T47D (cell line): Measurements from ENCODE around the gene SPPL2A.

Source experiments
- DNase-seq, 2 experiments: peaks; one replicate each; pipeline versions ENCODE4 v3.0.0 to v3.0.0-alpha.2; 2011 to 2012; ENCODE audit warnings: low read depth in 1 of 2, low spot score in 1 of 2
- JUND ChIP-seq: IDR thresholded peaks from 2 replicates; pipeline ENCODE4 v1.6.1; 2012; ENCODE audit warnings: low read depth
- in situ Hi-C: cut with HindIII; loops from 2 replicates; pipeline ENCODE4 v1.10.0; 2016; ENCODE audit warnings: low sequenced_read_pairs, low pct_unique_long_range_greater_than_20kb

Gene SPPL2A

GRCh38 chr15:50751394-50751793, 14.1 kb downstream of the SPPL2A start:
- DNase-seq: no peak
- in situ Hi-C loops: no loop called here
- no peak for TF ChIP-seq JUND

GRCh38 chr15:50750227-50750705, 15.2 kb downstream of the SPPL2A start:
- TF ChIP-seq JUND: no peak
- in situ Hi-C loops: no loop called here
- no peak for DNase-seq

DNA sequence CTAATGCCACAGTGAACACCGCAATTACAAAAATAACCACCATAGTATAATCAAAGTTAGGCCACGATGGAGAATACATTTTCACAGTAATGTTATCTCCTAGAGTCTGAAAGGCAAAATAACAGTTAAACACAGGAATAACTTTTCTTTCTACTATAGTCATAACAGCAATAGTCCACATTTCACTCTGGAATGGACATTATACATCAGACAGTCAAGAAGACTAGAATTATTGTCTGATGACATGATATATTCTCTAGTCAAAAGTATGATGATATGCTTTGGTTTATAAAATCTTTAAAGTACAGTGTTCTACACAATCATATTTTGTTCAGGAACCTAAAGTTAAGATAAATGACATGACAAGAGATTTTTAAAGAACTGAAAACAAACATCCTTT, 18.0 kb downstream of the SPPL2A start:
- in situ Hi-C loops: no loop called here
- no peak for TF ChIP-seq JUND
- DNase-seq: no peak

GRCh38 chr15:50744601-50745000, 20.9 kb downstream of the SPPL2A start:
- in situ Hi-C loops: no loop called here
- TF ChIP-seq JUND: no peak
- DNase-seq: no peak

DNA sequence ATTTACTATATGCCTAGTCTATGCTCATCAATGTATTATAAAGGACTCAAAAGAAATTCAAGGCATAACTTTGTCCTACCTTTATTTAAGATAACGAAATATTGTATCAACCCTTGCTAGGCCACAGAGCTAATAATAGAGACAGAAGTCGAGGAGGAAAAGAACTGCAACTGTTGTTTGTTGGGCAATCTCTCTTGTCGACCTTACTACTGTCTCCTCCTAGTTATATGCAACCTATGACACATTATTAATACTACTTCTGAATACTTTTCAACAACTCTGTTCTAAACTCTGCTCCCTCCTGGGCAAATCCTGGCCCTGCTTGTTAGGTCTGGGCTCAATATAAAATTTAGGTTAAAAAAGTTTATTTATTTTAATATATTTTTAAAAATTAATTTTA, 24.6 kb downstream of the SPPL2A start:
- no peak for DNase-seq
- no peak for TF ChIP-seq JUND
- in situ Hi-C loops: no loop called here

GRCh38 chr15:50736823-50737222, 28.7 kb downstream of the SPPL2A start:
- in situ Hi-C loops: no loop called here

GRCh38 chr15:50735156-50735555, 30.4 kb downstream of the SPPL2A start:
- no peak for TF ChIP-seq JUND
- DNase-seq: no peak
- in situ Hi-C loops: no loop called here

More at GRCh38 chr15:50736823-50737222, 28.7 kb downstream of the SPPL2A start:
- no peak for DNase-seq
- TF ChIP-seq JUND: no peak

DNA sequence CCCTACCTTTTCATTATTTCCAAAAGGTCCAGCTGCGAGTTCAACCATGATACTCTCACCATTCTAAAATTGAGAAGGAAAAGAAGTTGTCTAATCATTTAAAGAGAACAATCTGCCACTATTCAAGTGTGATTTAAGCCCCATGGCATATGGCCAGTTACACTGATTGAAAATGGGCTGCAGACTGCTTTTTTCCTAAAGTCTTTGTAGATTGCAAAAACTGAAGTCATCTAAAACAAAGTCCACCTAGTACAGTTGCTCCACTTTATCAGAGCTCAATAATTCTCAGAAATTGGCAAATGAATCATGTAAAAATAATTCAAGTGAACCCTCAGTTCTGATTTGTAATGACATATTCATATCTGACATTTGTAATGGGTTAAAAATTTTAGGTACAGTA, 39.2 kb downstream of the SPPL2A start:
- no peak for TF ChIP-seq JUND
- in situ Hi-C loops: no loop called here
- no peak for DNase-seq

DNA sequence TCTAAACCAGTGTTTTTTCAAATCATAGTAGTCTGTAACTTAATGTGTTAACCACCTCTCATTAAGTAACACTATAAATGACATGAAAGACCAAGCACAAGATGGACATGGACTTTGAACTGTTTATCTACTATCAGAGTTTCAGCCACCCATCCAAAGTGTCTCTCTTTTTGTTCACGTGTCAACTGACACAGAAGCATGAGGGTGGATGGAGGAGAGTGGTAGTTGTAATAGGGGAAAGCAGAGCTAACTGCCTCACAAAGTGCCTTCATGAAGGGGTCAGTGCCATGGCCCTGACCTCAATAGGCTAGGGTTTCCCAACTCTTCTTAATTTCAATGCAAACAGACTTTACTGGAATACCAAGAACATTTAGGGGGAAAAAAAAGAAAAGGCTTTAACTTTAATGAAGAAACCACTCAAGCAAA, 46.8 kb downstream of the SPPL2A start:
- no peak for DNase-seq
- TF ChIP-seq JUND: no peak
- in situ Hi-C loops: no loop called here

DNA sequence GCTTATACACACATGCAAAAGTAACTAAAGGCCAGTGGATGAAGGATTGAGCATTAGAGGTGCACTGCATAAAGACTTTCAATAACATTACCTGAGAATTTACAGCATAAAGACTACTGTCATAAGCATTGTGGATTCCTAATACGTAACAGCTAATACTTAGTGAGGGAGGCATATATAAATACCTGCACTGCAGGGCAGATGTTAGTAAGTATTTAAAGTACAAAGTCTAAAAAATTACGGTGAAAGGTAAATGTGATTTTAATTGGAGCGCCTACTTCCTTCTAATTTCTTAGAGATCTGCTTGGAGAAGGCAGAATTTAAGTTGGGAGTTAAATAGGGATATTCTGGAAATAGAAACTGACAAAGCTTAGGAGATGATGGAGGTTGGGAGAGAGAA, 53.5 kb downstream of the SPPL2A start:
- DNase-seq: no peak
- no peak for TF ChIP-seq JUND
- in situ Hi-C loops: no loop called here

GRCh38 chr15:50710585-50710984, 54.9 kb downstream of the SPPL2A start:
- TF ChIP-seq JUND: no peak
- in situ Hi-C loops: no loop called here
- no peak for DNase-seq

- no peak for TF ChIP-seq JUND
- in situ Hi-C loops: no loop called here
- no peak for DNase-seq
Measured at GRCh38 chr15:50707878-50708427, 57.6 kb downstream of the SPPL2A start.

DNA sequence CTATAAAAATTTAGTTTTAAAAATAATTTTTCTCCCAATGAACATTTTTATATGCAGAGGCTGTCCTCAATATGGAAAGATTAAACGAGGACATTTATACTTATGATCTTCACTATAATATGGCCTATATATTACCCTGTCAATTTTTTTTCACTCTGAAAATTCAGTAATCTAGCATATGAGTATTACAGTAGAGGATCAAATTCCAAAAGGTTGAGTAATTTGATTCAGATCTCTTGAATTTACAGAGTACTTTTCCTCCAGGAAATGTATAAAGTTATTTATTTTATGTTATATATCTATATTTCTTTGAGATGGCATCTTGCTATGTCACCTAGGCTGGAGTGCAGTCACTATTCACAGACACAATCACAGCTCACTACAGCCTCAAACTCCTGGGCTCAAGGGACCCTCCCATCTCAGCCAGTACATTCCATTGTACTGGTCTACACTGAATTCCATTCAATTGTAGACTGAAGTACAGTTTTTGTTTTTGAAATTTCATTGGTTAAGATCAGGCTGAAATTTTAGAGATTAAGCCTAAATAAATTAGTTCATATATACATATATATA, 62.7 kb downstream of the SPPL2A start:
- in situ Hi-C loops: no loop called here
- no peak for DNase-seq
- TF ChIP-seq JUND: no peak

DNA sequence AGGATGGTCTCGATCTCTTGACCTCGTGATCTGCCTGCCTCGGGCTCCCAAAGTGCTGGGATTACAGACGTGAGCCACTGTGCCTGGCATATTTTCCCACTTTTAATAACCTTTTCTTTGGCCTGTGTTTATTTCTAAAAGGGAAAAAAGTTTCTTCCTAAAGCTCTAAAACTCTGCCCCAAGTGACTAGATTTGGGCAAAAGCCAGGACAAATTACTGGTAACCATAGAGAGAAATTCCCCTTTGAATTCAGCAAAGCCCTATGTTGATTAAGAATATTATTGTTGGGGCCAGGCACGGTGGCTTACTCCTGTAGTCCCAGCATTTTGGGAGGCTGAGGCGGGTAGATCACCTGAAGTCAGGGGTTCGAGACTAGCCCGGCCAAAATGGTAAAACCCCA, 67.4 kb downstream of the SPPL2A start:
- in situ Hi-C loops: no loop called here
- no peak for DNase-seq
- no peak for TF ChIP-seq JUND
